K562 (cell line): Measurements from ENCODE around the gene RAB5A. TPM values are rescaled to one million over a fixed set of nuclear protein-coding genes. Genes with fewer than 3 reads are reported as not detected.

Source experiments
- ARID3A ChIP-seq: IDR thresholded peaks from 2 replicates; pipeline ENCODE4 v1.6.1; 2012; ENCODE audit warnings: low read depth, low read length, improper control_type of control experiment, borderline replicate concordance
- ATF2 ChIP-seq: sonication (generic); formaldehyde crosslinking; IDR thresholded peaks from 2 replicates; pipeline ENCODE4 v1.8.1; 2022; ENCODE audit warnings: missing genetic modification reagents
- BRCA1 ChIP-seq, 2 experiments: fragments of 450-650 bp in 1 of 2; sonication (generic) in 1 of 2; formaldehyde crosslinking in 1 of 2; IDR thresholded peaks; 2 replicates each; pipeline versions ENCODE4 v1.5.0 to v1.6.1; 2017 to 2020; ENCODE audit warnings: mild to moderate bottlenecking in 1 of 2, missing genetic modification reagents in 1 of 2
- CSDE1 ChIP-seq, 2 experiments: fragments of 450-650 bp; IDR thresholded peaks; 2 replicates each; pipeline ENCODE4 v1.6.1; 2016; ENCODE audit warnings: mild to moderate bottlenecking in 1 of 2
- DDX20 ChIP-seq: fragments of 450-650 bp; IDR thresholded peaks from 2 replicates; pipeline ENCODE4 v1.6.1; 2016; ENCODE audit warnings: missing genetic modification characterization, low read depth, mild to moderate bottlenecking, missing compliant biosample characterization, moderate library complexity
- EHMT2 ChIP-seq: fragments of 450-650 bp; IDR thresholded peaks from 2 replicates; pipeline ENCODE4 v1.6.1; 2018; ENCODE audit warnings: antibody characterized with exemption
- HINFP ChIP-seq: fragments of 450-650 bp; conservative IDR thresholded peaks from 2 replicates; pipeline ENCODE4 v1.6.1; 2016; ENCODE audit warnings: missing genetic modification characterization, low read depth, mild to moderate bottlenecking, control low read depth, missing compliant biosample characterization
- PHF21A ChIP-seq: fragments of 450-650 bp; IDR thresholded peaks from 2 replicates; pipeline ENCODE4 v1.6.1; 2017; ENCODE audit warnings: low read depth, borderline replicate concordance
- POLR2H ChIP-seq: IDR thresholded peaks from 2 replicates; pipeline ENCODE4 v1.6.1; 2016; ENCODE audit warnings: missing genetic modification characterization, low read depth, mild to moderate bottlenecking, control low read depth, missing compliant biosample characterization, moderate library complexity
- PTRF ChIP-seq: fragments of 450-650 bp; IDR thresholded peaks from 2 replicates; pipeline ENCODE4 v1.6.1; 2016; ENCODE audit warnings: mild to moderate bottlenecking, missing genetic modification characterization, missing compliant biosample characterization
- SP1 ChIP-seq: sonication (generic); formaldehyde crosslinking; IDR thresholded peaks from 2 replicates; pipeline ENCODE4 v1.8.1; 2022; ENCODE audit warnings: mild to moderate bottlenecking, missing genetic modification reagents
- ZBTB17 ChIP-seq: fragments of 450-650 bp; formaldehyde crosslinking; IDR thresholded peaks from 2 replicates; pipeline ENCODE4 v1.4.0; 2020; ENCODE audit warnings: mild to moderate bottlenecking
- ZNF282 ChIP-seq: sonication (generic); formaldehyde crosslinking; IDR thresholded peaks from 2 replicates; pipeline ENCODE4 v1.8.1; 2023; ENCODE audit warnings: missing genetic modification reagents
- ZNF431 ChIP-seq: sonication (generic); formaldehyde crosslinking; IDR thresholded peaks from 2 replicates; pipeline ENCODE4 v1.8.0; 2022; ENCODE audit warnings: mild to moderate bottlenecking, missing genetic modification reagents
- ZNF830 ChIP-seq: fragments of 250-450 bp; sonication (Bioruptor Pico); IDR thresholded peaks from 2 replicates; pipeline ENCODE4 v1.5.0; 2021; ENCODE audit warnings: mild to moderate bottlenecking
- ZZZ3 ChIP-seq: fragments of 450-650 bp; IDR thresholded peaks from 2 replicates; pipeline ENCODE4 v1.6.1; 2016; ENCODE audit warnings: antibody characterized with exemption, mild to moderate bottlenecking, moderate library complexity
- polyA plus RNA-seq, 8 experiments: library from polyadenylated mRNA; depleted of rRNA in 4 of 8; stranded (reverse) in 5 of 8; unstranded in 3 of 8; fragments of >200 nt; fragmentation: Nextera tagmentation in 2 of 8; fragmentation: Illumina TruSeq in 1 of 8; extraction: Ambion mirVana in 2 of 8; extraction: Trizol in 1 of 8; gene quantifications; 2 replicates each; pipeline versions ENCODE4 v1.2.1 to v1.2.3, GENCODE V29; 2011 to 2014; ENCODE audit warnings: inconsistent platforms in 1 of 8, missing spikeins in 1 of 8
- total RNA-seq, 7 experiments: library from RNA; depleted of rRNA in 6 of 7; stranded (reverse); fragments of >200 nt in 6 of 7; fragmentation: Illumina TruSeq in 2 of 7; extraction: Trizol in 2 of 7; gene quantifications; 2 replicates each; pipeline versions ENCODE4 v1.2.1 to v1.2.3, GENCODE V29; 2011 to 2021; ENCODE audit warnings: low replicate concordance in 1 of 7
- TF ChIP-seq, protein P1 (sequence below): fragments of 150-350 bp; conservative IDR thresholded peaks from 2 replicates; pipeline ENCODE4 v1.6.1; 2014; ENCODE audit warnings: low read length
- TF ChIP-seq, protein P2 (sequence below): sonication (generic); formaldehyde crosslinking; IDR thresholded peaks from 2 replicates; pipeline ENCODE4 v1.8.1; 2023; ENCODE audit warnings: mild to moderate bottlenecking, missing genetic modification reagents

The RAB5A gene
- total and polyA plus RNA-seq, 9 of the 15 experiments (the other 6 are each of a cell fraction or from before 2014, with no cell fraction given), result 28.3 to 64.2 (median 49.0) TPM

GRCh38 chr3:20022954-20023622, 76.2 kb downstream of the RAB5A start (continued):
- TF ChIP-seq BRCA1 (IDR thresholded peaks at IDR 0.05), result no peak
- TF ChIP-seq BRCA1 (CRISPR knock-in tag; IDR thresholded peaks at IDR 0.05), result no peak
- TF ChIP-seq, protein P1, sequence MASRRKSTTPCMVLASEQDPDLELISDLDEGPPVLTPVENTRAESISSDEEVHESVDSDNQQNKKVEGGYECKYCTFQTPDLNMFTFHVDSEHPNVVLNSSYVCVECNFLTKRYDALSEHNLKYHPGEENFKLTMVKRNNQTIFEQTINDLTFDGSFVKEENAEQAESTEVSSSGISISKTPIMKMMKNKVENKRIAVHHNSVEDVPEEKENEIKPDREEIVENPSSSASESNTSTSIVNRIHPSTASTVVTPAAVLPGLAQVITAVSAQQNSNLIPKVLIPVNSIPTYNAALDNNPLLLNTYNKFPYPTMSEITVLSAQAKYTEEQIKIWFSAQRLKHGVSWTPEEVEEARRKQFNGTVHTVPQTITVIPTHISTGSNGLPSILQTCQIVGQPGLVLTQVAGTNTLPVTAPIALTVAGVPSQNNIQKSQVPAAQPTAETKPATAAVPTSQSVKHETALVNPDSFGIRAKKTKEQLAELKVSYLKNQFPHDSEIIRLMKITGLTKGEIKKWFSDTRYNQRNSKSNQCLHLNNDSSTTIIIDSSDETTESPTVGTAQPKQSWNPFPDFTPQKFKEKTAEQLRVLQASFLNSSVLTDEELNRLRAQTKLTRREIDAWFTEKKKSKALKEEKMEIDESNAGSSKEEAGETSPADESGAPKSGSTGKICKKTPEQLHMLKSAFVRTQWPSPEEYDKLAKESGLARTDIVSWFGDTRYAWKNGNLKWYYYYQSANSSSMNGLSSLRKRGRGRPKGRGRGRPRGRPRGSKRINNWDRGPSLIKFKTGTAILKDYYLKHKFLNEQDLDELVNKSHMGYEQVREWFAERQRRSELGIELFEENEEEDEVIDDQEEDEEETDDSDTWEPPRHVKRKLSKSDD, result no peak
- TF ChIP-seq ZNF830 (CRISPR knock-in tag), result no peak
- TF ChIP-seq POLR2H (tag), result no peak
- no peak for TF ChIP-seq PHF21A
- TF ChIP-seq ZZZ3, result no peak
- no peak for TF ChIP-seq DDX20
- no peak for TF ChIP-seq ZBTB17 (CRISPR knock-in tag)
- TF ChIP-seq ATF2 (CRISPR knock-in tag), result no peak
- no peak for TF ChIP-seq ZNF431
- TF ChIP-seq ZNF282 (CRISPR knock-in tag), result no peak
- no peak for TF ChIP-seq EHMT2
- no peak for TF ChIP-seq PTRF
- TF ChIP-seq ARID3A, result no peak; the same call in 1 of the 2 replicates
- peak; percentile 67 for TF ChIP-seq SP1
- TF ChIP-seq CSDE1 (IDR thresholded peaks at IDR 0.05), result no peak
- TF ChIP-seq HINFP, result no peak
- TF ChIP-seq, protein P2, sequence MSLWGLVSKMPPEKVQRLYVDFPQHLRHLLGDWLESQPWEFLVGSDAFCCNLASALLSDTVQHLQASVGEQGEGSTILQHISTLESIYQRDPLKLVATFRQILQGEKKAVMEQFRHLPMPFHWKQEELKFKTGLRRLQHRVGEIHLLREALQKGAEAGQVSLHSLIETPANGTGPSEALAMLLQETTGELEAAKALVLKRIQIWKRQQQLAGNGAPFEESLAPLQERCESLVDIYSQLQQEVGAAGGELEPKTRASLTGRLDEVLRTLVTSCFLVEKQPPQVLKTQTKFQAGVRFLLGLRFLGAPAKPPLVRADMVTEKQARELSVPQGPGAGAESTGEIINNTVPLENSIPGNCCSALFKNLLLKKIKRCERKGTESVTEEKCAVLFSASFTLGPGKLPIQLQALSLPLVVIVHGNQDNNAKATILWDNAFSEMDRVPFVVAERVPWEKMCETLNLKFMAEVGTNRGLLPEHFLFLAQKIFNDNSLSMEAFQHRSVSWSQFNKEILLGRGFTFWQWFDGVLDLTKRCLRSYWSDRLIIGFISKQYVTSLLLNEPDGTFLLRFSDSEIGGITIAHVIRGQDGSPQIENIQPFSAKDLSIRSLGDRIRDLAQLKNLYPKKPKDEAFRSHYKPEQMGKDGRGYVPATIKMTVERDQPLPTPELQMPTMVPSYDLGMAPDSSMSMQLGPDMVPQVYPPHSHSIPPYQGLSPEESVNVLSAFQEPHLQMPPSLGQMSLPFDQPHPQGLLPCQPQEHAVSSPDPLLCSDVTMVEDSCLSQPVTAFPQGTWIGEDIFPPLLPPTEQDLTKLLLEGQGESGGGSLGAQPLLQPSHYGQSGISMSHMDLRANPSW, result no peak; the same call in 1 of the 2 replicates
